ENCODE measurements around the gene KCNJ15.

Gene KCNJ15

DNA sequence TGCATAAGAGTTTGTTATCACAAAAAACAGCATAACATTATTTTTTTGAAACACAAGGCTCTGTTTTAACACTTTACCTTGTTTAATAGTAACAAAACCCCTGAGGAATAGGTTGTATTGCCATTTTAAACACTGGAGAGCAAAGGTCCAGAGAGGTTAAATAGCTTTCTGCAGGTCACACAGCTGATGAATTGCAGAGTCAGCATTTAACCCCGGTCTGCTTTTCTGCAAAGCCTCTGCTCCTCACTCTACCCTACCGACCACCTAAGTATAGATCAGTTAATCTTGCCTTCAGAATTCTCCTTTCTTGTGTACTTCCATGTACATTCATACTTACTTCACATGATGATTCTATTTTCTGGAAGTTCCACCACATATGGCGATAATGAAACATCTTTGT lies 42.0 kb downstream of the KCNJ15 start:
- DNase-seq (ENCODE audit: low read depth in 2 of 2) = no peak

DNA sequence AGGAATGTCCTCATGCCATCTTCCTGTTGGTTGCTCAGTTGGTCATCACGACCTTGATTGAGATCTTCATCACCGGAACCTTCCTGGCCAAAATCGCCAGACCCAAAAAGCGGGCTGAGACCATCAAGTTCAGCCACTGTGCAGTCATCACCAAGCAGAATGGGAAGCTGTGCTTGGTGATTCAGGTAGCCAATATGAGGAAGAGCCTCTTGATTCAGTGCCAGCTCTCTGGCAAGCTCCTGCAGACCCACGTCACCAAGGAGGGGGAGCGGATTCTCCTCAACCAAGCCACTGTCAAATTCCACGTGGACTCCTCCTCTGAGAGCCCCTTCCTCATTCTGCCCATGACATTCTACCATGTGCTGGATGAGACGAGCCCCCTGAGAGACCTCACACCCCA lies 42.9 kb downstream of the KCNJ15 start:
- no peak for DNase-seq (ENCODE audit: low read depth in 2 of 2)

DNA sequence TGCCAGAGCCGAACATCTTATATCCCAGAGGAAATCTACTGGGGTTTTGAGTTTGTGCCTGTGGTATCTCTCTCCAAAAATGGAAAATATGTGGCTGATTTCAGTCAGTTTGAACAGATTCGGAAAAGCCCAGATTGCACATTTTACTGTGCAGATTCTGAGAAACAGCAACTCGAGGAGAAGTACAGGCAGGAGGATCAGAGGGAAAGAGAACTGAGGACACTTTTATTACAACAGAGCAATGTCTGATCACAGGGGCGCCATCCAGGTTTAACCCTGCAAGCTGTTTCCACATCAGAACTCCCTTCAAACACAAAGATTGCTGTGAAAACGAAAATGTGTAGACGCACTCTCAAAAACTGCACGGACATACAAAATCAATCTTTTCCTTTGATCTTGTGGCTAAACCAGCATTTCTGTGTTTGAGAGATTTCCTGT lies 43.4 kb downstream of the KCNJ15 start:
- DNase-seq (ENCODE audit: low read depth in 2 of 2) = no peak

DNA sequence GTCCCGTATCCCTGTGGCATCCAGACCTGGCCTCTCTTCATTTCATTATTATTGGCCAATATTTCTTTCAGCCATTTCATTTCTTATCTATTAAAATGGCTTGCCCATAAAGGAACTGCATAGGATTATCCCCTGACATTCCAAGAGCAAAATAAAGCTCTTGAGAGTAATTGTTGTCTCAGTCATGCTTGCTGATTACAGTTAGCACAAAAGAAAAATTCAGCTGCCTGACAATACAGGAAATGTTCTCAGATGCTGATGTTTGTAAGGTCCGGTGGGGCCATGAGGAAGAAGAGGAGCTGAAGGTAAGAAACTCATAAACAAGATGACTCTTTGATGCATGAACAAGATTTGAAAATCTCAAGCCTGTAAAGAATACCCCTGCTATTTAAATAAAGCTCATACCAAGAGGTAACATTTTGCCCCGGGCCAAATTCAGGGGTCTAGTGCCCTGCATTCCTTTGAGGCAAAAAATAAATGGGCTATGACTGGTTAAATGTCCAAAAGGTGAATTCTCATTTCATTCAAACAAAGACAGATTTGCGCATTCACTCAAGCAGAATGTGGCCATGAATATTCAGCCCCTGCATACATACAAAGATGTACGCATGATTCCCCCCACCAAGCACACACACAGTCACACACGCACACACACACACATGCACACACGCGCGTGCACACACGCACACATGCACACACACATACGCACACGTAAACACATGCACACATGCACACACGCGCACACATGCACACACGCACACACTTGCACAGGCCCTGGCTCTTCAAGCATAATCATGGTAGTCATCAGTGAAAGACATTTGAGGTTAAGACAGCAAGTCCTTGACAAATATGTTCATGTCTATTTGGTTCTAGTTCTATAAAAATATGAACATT lies 44.8 kb downstream of the KCNJ15 start:
- DNase-seq (ENCODE audit: low read depth in 2 of 2) = no peak

DNA sequence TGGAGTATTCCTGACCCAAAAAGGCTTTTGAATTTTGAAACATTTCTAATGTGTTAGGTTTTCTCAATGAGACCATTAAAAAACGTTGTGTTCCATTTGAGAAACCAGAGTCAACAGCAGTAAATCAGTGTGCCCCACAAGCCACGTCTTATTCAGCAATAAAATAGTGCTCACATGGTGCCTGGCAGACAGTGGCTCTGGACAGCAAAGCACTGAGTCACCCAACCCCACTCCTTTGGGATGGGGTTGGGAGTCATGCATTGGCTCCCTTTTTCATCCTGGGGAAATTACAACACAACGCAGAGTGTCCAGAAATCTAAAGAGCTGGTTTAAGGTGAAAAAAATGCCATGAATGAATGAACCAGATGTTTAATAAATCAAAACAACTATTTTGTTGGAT lies 46.5 kb downstream of the KCNJ15 start:
- DNase-seq (ENCODE audit: low read depth in 2 of 2) = peak; percentile 64 to 65

DNA sequence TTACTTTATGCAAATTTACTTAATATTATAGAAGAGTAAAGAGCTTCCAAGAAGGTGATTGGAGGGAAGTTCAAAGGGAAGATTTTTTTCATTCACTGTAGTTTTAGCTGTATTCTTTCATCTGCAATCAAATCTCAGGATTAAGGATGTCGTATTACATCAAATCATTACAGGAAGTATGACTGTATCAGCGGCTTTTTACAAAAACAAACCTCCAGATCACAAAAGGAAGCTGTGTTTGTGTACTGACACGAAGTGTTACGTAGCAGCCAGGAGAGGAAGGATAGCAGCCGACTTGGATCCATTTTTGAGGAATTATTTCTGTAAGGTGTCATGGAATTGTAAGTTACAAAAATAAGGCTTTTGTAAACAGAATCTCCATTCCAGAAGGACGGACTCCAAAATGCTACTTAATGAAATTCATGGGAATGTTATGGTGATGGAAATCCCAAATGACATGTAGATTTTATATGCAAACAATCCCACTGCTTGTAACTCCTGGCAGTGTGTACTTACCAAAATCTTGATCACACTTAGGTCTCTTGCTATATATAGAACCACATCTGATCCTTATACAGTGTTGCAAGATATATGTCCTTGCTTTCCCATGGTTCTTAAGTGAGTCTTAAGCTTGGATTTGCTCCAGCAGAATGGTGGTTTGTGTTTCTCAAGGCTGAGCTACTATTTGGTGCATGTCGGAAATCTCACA lies 49.8 kb downstream of the KCNJ15 start:
- peak; percentile 98 to 99 for DNase-seq (ENCODE audit: low read depth in 2 of 2)

DNA sequence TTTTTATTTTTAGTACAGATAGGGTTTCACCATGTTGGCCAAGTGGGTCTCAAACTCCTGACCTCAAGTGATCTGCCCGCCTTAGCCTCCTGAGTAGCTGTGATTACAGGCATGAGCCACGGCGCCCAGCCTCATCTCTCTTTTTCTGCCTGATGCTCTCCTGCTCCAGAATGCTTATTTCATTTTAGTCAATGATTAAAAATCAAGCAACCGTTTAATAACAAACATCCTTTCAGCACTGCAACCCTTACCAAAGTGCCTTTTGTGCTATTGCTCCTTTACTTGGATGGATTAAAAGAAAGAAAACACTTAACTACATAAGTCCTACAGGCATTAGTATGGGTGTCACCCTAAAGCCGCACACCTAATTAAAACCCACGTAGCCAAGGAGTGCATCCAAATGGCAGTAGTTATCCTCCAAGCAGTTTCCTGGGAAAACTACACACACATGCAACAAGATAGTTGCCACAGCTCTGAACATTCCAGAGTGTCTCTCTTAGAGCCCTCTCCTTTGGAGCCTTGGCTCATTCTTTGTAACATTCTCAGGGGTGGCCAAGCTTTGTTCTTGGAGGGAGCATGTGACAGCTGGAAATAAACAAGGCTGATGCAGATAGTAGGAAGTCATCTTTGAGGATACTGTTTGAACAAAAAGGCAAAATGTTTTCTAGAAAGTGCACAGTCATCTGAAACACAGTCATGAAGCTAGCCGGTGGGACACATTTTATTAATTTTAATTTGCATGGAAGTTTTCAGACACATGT lies 51.2 kb downstream of the KCNJ15 start:
- DNase-seq (ENCODE audit: low read depth in 2 of 2) = no peak

DNA sequence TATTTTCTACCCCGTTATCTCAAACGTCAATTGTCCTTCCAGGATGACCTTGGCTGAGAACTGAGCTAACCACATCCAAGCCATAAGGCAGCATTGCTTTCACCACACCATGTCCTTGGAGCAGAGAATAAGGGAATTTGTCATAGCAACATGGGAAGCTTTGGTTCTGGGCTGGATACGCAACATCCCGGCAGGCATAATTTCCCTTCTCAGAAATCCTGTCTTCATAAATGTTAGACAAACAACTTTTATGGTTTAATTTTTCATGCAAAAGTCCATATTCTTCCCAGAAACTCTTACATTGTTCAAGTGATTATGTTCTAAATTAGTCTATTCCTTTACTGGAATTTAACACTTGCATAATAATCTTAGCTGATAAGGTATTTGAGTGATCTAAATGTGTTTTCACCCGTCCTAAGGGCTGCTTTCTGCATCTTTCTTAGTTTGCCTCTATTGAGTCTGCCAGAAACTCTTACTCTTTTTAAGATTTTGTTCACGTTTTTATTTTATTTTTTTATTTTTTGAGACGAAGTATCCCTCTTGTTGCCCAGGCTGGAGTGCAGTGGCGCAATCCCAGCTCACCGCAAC lies 51.8 kb downstream of the KCNJ15 start:
- DNase-seq (ENCODE audit: low read depth in 2 of 2) = no peak

DNA sequence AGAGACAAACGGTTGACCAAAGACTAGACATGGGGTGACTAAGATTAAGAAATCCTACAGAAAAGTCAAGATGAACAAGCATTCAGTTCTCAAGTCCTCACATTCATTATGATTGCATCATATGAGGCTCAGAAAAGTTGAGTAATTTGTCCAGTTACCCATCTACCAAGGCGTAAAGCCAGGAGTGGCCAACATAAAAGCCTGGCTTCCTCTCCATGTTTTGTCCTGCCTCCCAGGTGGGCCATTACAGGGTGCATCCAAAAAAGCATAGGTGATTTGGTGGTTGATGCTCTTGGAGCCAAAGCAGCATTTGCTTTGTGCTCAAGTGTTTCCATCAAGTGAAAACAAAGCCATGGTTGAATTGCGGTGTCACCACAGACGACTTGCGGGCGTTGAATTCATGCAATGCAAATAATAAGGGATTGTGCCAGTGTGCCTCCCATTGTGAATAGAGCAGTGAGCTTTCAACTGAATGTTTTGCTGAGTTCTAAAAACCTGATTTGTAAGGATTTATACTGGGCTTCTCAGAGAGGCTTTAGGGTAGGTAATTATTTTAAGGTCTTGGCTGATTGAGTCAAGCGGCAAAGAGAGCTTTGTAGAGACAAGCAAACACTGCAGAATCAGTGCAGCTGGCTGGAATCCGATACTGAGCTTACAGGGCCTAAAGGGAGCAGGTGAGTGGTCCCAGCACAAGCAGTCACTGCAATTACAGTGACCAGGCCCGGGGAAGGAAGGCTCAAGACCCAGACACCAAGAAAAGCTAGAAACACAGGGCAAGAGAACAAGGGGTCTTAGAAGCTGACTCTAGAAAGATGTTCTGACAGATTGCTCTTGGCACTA lies 54.1 kb downstream of the KCNJ15 start:
- no peak for DNase-seq (ENCODE audit: low read depth in 2 of 2)

DNA sequence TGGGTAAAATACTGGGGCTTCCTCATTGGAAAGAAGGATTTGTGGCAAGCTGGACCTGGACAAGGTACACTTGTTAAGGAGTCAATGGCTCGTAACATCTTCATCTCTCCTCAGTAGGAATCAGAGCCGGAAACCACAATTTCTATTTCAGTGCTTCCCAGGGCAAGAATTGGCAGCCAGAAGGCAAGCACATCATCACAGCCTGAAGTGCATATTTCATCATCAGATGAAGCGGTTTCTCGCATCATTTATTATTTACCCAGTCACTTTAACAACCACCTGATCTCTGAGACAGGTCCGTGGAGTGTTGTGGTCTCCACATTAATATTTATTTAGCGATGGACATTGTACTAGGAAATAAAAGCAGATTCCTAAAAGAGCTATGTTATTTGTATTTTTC lies 55.0 kb downstream of the KCNJ15 start:
- no peak for DNase-seq (ENCODE audit: low read depth in 2 of 2)

DNA sequence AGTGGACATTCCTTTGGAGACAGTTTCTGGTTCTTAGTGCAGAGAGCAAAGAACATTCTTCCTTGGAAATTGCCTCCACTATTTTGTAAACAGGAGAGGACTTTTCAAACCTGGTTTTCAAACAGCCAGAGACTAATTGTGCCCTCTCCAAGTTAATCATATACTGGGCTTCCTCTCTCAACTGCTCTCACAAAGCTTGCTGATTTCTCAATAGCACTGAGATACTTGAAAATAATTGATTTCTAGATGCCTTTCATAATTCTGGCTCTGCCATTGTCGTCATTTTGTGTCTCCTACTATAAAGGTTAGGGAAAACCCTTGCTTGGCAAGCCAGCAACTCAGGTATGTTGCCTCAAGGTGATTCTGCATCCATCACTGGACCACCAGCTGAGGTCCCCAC lies 56.0 kb downstream of the KCNJ15 start:
- DNase-seq (ENCODE audit: low read depth in 2 of 2) = no peak

DNA sequence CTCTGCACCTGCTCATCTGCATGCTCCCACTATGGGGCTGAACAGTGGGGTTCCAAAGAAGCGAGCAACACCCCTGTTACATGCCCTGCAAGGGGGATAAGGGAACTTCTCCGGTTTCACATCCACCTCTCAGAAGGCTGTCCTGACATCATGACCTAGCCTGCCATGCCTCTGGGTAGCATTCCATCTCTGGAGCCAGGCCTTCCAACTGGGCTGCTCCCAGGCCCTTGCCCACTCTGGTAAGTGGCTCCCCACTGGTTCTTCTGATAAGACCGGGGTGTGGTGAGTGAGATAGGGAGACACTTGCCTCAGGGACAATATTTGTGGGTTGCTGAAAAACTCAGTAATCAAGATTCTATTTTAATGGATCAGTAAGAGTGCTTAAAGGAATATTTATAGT lies 57.8 kb downstream of the KCNJ15 start:
- no peak for DNase-seq (ENCODE audit: low read depth in 2 of 2)

DNA sequence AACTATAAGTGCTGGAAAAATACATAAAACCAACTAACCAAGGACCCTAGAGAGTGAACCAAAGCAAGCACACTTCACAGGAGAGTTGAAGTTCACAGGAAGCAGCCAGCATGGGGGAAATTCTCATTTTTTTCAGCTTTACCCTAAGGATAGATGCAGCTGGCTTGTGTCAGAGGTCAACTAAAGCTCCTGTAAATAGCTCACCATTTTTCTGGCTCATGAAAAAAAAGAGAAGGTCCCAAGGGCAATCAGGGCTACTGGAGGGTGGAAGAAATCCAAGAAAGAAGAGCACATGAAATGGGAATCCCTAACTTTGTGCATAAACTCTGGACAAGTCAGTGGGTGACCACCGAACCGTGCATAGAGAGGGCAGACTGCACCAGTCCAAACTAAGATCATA lies 58.3 kb downstream of the KCNJ15 start:
- no peak for DNase-seq (ENCODE audit: low read depth in 2 of 2)

DNA sequence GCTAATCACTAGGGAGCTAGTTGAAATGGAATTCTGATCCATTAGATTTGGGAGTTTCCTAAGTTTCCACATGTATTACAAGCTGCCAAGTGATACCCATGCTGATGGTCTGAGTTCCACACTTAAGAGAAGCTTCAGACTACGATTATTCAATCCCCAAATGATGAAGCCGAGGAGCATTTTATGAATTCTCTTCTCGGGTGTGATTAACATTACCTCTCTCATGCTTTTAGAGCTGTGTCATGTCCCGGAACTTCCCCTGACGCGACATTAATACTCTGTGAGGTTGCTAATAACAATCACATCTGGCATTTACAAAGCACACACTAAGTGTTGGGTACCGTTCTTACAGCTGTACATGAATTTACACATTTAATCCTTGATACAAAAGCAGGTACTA lies 63.0 kb downstream of the KCNJ15 start:
- no peak for DNase-seq (ENCODE audit: low read depth in 2 of 2)

DNA sequence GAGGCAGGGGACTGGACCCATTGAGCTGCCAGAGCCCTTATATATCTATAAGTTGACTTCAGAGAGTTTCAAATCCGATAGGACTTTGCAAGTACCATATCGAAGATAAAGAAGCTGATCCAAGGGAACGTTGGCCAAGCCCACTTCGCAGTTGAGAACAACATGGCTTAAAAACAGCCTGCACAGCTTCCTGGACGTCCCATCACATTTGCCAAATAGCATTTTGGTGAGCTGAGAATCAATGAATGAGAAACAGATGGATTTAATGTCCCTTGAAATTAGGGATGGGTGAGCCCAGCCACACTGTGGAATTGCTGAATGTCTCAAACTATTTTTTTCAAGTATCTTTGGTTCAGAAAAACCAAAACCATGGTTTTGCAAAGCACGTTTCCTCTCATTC lies 64.8 kb downstream of the KCNJ15 start:
- DNase-seq (ENCODE audit: low read depth in 2 of 2) = no peak

DNA sequence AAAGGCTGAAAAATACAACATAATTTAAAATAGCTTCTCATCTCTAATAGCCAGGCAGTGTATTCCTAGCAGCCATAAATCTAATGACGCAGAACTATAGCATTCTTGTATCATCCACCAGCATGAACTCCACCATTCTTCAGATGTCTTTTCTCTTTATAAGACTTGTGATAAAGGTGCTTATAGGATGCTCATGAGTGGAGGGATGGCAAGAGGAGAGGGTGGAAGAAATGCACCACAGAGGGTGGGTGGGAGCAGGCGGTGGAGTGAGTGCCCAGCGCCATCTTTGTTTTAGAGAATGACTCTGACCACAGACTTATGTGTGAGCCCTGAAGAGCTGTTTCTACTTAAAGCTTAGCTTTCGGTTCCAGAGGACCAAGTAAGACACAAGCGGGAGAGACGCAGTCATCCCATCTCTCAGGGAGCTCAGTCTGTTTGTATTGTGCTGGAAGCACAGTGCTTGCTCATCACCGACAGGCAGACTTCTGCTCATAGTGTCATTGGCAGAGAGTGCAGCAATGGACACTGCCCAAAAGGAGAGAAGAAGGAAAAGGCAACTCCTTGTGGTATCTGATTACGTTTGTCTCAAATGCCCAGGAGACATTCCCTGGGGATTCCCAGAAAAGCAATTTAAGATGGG lies 65.6 kb downstream of the KCNJ15 start:
- DNase-seq (ENCODE audit: low read depth in 2 of 2) = no peak

DNA sequence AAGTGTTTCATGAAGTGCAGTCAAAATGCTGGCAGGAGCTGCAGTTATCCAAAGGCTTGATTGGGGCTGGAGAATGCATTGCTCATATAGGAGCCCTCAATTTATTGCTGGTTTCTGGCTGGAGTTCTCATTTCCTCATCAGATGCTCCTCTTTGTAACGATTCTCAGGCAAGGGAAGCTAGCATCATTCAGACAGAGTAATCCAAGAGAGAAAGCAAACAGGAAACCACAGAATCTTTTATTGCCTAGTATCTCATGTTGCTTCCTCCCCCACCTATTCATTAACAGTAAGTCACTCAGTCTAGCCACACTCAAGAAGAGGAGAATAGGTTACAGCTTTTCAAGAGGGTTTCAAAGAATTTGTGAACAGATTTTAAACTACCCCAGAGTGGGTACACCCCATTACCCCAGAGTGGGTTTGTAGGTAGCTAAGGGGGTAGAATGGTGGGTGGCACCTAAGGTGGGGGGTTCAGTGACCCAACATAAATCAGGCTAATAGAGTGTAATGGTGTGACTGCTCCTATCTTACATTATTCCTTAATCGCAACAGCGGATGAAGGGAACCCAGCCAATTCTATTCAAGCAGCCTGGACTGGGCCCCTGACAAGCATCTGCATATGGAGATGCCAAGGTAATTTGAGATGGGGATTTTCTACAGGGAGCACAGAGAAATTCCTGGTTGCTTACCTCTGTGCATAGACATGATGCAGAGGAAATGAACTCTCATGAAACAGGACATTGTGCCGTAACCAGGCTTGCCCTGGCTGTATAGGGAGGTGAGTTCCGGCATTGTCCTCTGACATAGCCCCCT lies 67.1 kb downstream of the KCNJ15 start:
- DNase-seq (ENCODE audit: low read depth in 2 of 2) = peak; percentile 97

DNA sequence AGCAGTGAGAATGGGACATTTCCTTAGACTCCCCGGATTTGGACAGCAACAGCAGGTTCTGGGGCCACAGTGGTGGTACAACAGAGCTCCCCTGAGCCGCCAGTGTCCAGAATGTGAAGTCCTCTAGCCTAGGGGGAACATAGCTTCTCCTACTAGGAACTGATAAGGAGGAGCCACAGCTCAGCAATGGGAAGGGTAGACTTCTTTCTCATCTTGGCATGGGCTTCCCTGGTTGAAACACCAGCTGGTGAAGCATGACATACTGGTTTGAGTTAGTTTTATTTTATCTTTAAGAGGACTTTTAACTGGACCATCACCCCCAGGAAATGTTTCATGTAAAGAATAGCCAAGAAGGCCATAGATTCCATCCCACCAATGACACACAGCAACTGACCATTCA lies 68.4 kb downstream of the KCNJ15 start:
- DNase-seq (ENCODE audit: low read depth in 2 of 2) = no peak

DNA sequence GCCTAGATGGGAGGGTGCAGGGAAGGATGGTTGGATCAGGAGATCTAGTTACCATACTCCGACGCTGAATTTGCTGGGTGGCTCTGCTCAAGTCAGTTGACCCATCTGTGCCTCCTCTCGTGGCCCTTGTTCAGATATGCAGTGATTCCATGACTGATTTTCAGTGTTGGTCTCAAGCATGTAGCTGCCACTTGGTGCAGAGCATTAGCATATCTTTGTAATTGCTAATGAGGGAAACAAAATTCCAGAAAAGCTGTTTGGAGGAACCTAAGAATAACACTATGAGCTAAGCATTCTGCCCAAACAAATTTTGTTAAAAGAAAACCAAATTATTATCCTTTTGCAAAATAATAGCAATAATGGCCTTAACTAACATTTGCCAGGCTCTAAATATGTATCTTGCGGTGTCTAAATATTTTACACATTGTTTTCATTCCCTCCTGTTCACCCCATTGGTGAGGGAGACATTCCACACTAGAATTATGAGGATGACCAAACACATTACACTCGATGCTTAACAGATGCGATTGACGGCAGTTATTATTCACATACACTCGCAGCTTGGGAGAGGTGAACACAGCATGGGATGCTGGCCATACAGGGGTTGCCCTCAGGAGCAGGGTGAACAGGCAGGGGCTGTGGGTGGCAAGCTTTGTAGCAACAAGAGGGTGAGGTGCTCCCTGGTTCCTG lies 69.1 kb downstream of the KCNJ15 start:
- DNase-seq (ENCODE audit: low read depth in 2 of 2) = no peak
